ENCODE data around the gene BICDL1. TPM values are rescaled to one million over a fixed set of nuclear protein-coding genes. Genes with fewer than 3 reads are reported as not detected.

BICDL1 gene
- total and polyA plus RNA-seq, 2 of the 4 experiments (the other 2 are of a cell fraction) = not detected

DNA sequence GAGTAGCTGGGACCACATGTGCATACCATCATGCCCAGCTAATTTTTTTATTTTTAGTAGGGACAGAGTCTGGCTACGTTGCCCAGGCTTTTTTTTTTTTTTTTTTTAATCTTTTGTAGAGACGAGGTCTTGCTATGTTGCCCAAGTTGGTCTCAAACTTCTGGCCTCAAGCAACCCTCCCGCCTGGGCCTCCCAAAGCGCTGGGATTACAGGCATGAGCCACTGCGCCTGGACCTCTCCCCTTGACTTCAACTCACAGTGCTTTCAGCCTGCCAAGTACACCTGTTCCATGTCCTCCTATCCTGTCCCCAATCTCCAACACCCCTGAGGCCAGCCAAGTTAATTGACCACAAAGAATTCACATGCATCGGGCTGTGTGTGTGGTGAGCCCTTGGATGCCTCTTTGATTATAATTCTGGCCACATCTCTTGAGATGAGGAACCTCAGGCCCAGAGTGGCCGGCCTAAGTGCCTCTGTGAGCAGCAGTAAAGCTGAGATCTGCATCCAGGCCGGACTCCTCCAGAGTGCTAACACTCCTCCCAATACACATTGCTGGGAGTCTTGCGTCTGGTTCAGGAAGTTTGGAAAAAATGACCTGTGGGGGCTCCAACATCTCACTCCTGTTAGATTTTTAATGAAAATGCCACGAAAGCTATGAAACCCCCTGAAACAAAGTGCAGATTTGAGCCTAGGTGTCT is 120.7 kb downstream of the BICDL1 start:
- Histone ChIP-seq H2BK5ac (ENCODE audit: low read depth, low read length, poor library complexity, severe bottlenecking) (no peak overlapping the region), H2BK15ac (ENCODE audit: low read depth, low read length) (no peak overlapping the region), H2BK120ac (ENCODE audit: low read depth, low read length) (no peak overlapping the region), H3K27me3 (ENCODE audit: control insufficient read depth, insufficient read depth, low read length) (no peaks in the 10 kb centered on the region), H4K8ac (ENCODE audit: low read depth in 2 of 2, low read length in 2 of 2) (no peak overlapping the region), H3K27ac (ENCODE audit: insufficient read depth, low read length) (no peak overlapping the region), H3K36me3 (ENCODE audit: control insufficient read depth, insufficient read depth, low read length) (peaks cover 21% of the 10 kb centered on the region), H3K4me3 (ENCODE audit: insufficient read depth, low read depth, low read length) (no peak overlapping the region), H4K5ac (ENCODE audit: low read depth, low read length) (no peak overlapping the region), H4K20me1 (ENCODE audit: insufficient read depth, low read length) (peaks cover 89% of the 10 kb centered on the region), H3K23ac (ENCODE audit: low read depth, low read length) (no peak overlapping the region), H3K56ac (ENCODE audit: extremely low read depth, insufficient read depth, low read length) (no peak overlapping the region), H4K91ac (ENCODE audit: insufficient read depth, low read depth, low read length) (no peak overlapping the region), H3K14ac (replicated peaks; ENCODE audit: low read depth, low read length) (no peak overlapping the region), H2AK9ac (replicated peaks; ENCODE audit: low read depth, low read length, poor library complexity) (no peak overlapping the region), H3K9ac (ENCODE audit: low read depth, low read length) (no peak overlapping the region), H3K4me1 (ENCODE audit: control insufficient read depth, insufficient read depth, low read length) (no peaks in the 10 kb centered on the region; the same call in 1 of the 2 replicates), H3K9me3 (ENCODE audit: control insufficient read depth, insufficient read depth, low read length) (no peaks in the 10 kb centered on the region), H3K18ac (ENCODE audit: low read depth, low read length) (no peak overlapping the region), H2AFZ (replicated peaks; ENCODE audit: low read length, poor library complexity) (no peak overlapping the region), H3K4ac (ENCODE audit: low read depth, low read length) (no peak overlapping the region), H3K9me1 (ENCODE audit: insufficient read depth, low read length) (peaks cover 27% of the 10 kb centered on the region), H3K79me1 (ENCODE audit: low read depth in 1 of 2, low read length in 2 of 2) (peaks cover 8 to 74% of the 10 kb centered on the region in 2 experiments), H3K4me2 (ENCODE audit: low read depth, low read length) (no peak overlapping the region), H2AK5ac (ENCODE audit: low read depth, low read length) (no peak overlapping the region), H2BK20ac (ENCODE audit: low read depth, low read length) (no peak overlapping the region)
- 87% methylated on average over 4 of the region's 10 CpGs; no CpG with 5 or more reads in 1 of the 2 experiments for WGBS, 2 experiments (ENCODE audit: extremely low coverage in 2 of 2, insufficient read length in 1 of 2)
- DNase-seq = no peak
- ChIA-PET POLR2A (ENCODE audit: unreplicated experiment) (no interaction called here), CTCF (no interaction called here)
- dilution Hi-C loops (cut with HindIII; ENCODE audit: low sequenced_read_pairs, unreplicated experiment) = no loop called here
- no TSS peak for BruUV-seq (replicated peaks)
- in situ Hi-C loops (cut with MboI; ENCODE audit: low sequenced_read_pairs) = loop anchor here (25.0 kb wide), 1 partner anchor 1747 kb away; the partner anchor contains the start of gene TAOK3
- peak; percentile 12; the same call in 1 of the 2 replicates for ATAC-seq (ENCODE audit: low read depth)
- intact Hi-C loops (cut with micrococcal nuclease) = no loop called here
- TF ChIP-seq USF2 (IDR thresholded peaks at IDR 0.05; ENCODE audit: low read depth, low read length) = no peak
- no peak for TF ChIP-seq POLR2A (IDR thresholded peaks at IDR 0.05; ENCODE audit: low read depth, low read length)
- TF ChIP-seq MAFK (IDR thresholded peaks at IDR 0.05; ENCODE audit: low read depth, low read length) = no peak
- no peak for TF ChIP-seq RFX5 (IDR thresholded peaks at IDR 0.05; ENCODE audit: low read depth, low read length)
- no peak for TF ChIP-seq RCOR1 (IDR thresholded peaks at IDR 0.05; ENCODE audit: insufficient replicate concordance, low read length)
- no peak for TF ChIP-seq MAZ (IDR thresholded peaks at IDR 0.05; ENCODE audit: borderline replicate concordance, low read depth, low read length)
- TF ChIP-seq BHLHE40 (IDR thresholded peaks at IDR 0.05; ENCODE audit: low read depth, low read length) = no peak
- TF ChIP-seq, protein P1, sequence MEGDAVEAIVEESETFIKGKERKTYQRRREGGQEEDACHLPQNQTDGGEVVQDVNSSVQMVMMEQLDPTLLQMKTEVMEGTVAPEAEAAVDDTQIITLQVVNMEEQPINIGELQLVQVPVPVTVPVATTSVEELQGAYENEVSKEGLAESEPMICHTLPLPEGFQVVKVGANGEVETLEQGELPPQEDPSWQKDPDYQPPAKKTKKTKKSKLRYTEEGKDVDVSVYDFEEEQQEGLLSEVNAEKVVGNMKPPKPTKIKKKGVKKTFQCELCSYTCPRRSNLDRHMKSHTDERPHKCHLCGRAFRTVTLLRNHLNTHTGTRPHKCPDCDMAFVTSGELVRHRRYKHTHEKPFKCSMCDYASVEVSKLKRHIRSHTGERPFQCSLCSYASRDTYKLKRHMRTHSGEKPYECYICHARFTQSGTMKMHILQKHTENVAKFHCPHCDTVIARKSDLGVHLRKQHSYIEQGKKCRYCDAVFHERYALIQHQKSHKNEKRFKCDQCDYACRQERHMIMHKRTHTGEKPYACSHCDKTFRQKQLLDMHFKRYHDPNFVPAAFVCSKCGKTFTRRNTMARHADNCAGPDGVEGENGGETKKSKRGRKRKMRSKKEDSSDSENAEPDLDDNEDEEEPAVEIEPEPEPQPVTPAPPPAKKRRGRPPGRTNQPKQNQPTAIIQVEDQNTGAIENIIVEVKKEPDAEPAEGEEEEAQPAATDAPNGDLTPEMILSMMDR (conservative IDR thresholded peaks at IDR 0.05; ENCODE audit: low read depth, low read length) = no peak
- no peak for TF ChIP-seq MXI1 (IDR thresholded peaks at IDR 0.05; ENCODE audit: borderline replicate concordance, low read depth, low read length)
- no peak for TF ChIP-seq ELK1 (IDR thresholded peaks at IDR 0.05; ENCODE audit: borderline replicate concordance, low read depth, low read length)
- no peak for TF ChIP-seq CHD1 (IDR thresholded peaks at IDR 0.05; ENCODE audit: low read depth, low read length)
- no peak for TF ChIP-seq NFE2L2 (IDR thresholded peaks at IDR 0.05; ENCODE audit: low read depth, low read length)

All from IMR-90 (cell line).